Measurements from ENCODE around the gene LTF. TPM values are rescaled to one million over a fixed set of nuclear protein-coding genes. Genes with fewer than 3 reads are reported as not detected.

LTF gene
- total and polyA plus RNA-seq, 9 of the 15 experiments (the other 6 are each of a cell fraction or from before 2014, with no cell fraction given): 0.07 TPM; not detected in 8

DNA sequence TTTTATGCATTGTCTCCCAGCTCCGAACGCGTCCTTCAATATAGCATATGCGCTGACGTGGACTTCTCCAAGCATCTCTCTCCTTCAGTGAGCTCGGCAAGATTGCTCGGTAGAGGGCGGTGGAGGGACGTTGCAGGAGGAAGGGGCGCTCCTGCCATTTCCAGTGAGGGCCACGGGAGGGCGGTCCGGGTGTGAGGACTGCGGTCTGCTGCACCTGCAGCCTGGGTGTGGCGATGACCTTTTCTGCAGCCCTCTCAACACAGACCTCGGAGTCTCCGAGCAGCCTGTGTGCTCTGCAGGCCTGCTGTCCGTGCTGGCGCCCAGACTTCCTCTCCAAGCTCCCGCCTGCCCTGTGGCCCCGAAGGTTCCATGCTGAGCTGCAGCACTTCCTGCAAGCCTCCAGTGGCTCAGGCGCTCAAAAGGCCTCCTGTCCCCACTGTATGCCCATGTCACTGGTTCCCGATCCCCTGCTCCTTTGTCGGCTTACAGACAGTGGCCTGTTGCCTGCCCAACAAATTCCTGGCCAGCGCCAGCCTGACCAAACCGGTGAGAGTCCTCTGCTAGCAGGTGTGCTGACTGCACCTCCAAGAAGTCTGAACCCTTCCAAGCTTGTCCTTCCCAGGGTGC, 24.1 kb upstream of the LTF start (continued):
- TF ChIP-seq CREBBP (IDR thresholded peaks at IDR 0.05; ENCODE audit: low read depth, low read length): no peak
- TF ChIP-seq POLR2AphosphoS5 (IDR thresholded peaks at IDR 0.05; ENCODE audit: control insufficient read depth, insufficient read depth, low read depth, low read length): no peak
- TF ChIP-seq ZNF764 (CRISPR knock-in tag; IDR thresholded peaks at IDR 0.05; ENCODE audit: low read depth): no peak
- no peak for TF ChIP-seq PML (IDR thresholded peaks at IDR 0.05; ENCODE audit: low read length)
- TF ChIP-seq, protein P1, sequence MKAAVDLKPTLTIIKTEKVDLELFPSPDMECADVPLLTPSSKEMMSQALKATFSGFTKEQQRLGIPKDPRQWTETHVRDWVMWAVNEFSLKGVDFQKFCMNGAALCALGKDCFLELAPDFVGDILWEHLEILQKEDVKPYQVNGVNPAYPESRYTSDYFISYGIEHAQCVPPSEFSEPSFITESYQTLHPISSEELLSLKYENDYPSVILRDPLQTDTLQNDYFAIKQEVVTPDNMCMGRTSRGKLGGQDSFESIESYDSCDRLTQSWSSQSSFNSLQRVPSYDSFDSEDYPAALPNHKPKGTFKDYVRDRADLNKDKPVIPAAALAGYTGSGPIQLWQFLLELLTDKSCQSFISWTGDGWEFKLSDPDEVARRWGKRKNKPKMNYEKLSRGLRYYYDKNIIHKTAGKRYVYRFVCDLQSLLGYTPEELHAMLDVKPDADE (conservative IDR thresholded peaks at IDR 0.05; ENCODE audit: control insufficient read depth, low read depth, low read length): no peak; the same call in 1 of the 2 replicates
- TF ChIP-seq RBFOX2 (IDR thresholded peaks at IDR 0.05; ENCODE audit: low read depth, low read length): peak; percentile 44; the same call in 1 of the 2 replicates
- TF ChIP-seq PRMT5 (CRISPR knock-in tag; IDR thresholded peaks at IDR 0.05): 0 out of 2 replicates have a peak, but pooled peaks have one; percentile 47
- TF ChIP-seq, protein P2, sequence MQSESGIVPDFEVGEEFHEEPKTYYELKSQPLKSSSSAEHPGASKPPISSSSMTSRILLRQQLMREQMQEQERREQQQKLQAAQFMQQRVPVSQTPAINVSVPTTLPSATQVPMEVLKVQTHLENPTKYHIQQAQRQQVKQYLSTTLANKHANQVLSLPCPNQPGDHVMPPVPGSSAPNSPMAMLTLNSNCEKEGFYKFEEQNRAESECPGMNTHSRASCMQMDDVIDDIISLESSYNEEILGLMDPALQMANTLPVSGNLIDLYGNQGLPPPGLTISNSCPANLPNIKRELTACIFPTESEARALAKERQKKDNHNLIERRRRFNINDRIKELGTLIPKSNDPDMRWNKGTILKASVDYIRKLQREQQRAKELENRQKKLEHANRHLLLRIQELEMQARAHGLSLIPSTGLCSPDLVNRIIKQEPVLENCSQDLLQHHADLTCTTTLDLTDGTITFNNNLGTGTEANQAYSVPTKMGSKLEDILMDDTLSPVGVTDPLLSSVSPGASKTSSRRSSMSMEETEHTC (IDR thresholded peaks at IDR 0.05): no peak
- TF ChIP-seq, protein P3, sequence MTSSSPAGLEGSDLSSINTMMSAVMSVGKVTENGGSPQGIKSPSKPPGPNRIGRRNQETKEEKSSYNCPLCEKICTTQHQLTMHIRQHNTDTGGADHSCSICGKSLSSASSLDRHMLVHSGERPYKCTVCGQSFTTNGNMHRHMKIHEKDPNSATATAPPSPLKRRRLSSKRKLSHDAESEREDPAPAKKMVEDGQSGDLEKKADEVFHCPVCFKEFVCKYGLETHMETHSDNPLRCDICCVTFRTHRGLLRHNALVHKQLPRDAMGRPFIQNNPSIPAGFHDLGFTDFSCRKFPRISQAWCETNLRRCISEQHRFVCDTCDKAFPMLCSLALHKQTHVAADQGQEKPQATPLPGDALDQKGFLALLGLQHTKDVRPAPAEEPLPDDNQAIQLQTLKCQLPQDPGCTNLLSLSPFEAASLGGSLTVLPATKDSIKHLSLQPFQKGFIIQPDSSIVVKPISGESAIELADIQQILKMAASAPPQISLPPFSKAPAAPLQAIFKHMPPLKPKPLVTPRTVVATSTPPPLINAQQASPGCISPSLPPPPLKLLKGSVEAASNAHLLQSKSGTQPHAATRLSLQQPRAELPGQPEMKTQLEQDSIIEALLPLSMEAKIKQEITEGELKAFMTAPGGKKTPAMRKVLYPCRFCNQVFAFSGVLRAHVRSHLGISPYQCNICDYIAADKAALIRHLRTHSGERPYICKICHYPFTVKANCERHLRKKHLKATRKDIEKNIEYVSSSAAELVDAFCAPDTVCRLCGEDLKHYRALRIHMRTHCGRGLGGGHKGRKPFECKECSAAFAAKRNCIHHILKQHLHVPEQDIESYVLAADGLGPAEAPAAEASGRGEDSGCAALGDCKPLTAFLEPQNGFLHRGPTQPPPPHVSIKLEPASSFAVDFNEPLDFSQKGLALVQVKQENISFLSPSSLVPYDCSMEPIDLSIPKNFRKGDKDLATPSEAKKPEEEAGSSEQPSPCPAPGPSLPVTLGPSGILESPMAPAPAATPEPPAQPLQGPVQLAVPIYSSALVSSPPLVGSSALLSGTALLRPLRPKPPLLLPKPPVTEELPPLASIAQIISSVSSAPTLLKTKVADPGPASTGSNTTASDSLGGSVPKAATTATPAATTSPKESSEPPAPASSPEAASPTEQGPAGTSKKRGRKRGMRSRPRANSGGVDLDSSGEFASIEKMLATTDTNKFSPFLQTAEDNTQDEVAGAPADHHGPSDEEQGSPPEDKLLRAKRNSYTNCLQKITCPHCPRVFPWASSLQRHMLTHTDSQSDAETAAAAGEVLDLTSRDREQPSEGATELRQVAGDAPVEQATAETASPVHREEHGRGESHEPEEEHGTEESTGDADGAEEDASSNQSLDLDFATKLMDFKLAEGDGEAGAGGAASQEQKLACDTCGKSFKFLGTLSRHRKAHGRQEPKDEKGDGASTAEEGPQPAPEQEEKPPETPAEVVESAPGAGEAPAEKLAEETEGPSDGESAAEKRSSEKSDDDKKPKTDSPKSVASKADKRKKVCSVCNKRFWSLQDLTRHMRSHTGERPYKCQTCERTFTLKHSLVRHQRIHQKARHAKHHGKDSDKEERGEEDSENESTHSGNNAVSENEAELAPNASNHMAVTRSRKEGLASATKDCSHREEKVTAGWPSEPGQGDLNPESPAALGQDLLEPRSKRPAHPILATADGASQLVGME (CRISPR knock-in tag; IDR thresholded peaks at IDR 0.05): peak; percentile 89
- TF ChIP-seq, protein P4, sequence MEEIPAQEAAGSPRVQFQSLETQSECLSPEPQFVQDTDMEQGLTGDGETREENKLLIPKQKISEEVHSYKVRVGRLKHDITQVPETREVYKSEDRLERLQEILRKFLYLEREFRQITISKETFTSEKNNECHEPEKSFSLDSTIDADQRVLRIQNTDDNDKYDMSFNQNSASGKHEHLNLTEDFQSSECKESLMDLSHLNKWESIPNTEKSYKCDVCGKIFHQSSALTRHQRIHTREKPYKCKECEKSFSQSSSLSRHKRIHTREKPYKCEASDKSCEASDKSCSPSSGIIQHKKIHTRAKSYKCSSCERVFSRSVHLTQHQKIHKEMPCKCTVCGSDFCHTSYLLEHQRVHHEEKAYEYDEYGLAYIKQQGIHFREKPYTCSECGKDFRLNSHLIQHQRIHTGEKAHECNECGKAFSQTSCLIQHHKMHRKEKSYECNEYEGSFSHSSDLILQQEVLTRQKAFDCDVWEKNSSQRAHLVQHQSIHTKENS (CRISPR knock-in tag; IDR thresholded peaks at IDR 0.05): no peak
- TF ChIP-seq SIRT6 (IDR thresholded peaks at IDR 0.05; ENCODE audit: low read depth, low read length): no peak

Measured in K562 (cell line).